ENCODE data around the gene SUPT16H.
A peak's percentile ranks its signal among the peaks of the same experiment; 100 is the strongest.
"Not testable (repeated sequence)": the region's sequence is repeated elsewhere in the genome, so short reads cannot be mapped to it uniquely, and the experiment has no call there.

SUPT16H gene

GRCh38 chr14:21356511-21356910 is 27.3 kb downstream of the SUPT16H start:
- no peak for DNase-seq

- no peak for DNase-seq
These were observed 31.2 kb downstream of the SUPT16H start for GRCh38 chr14:21352587-21352986.

GRCh38 chr14:21350539-21350938 is 33.3 kb downstream of the SUPT16H start:
- no peak for DNase-seq

GRCh38 chr14:21347201-21347600 is 36.6 kb downstream of the SUPT16H start:
- DNase-seq = no peak

- DNase-seq = no peak
These were observed 37.2 kb downstream of the SUPT16H start for GRCh38 chr14:21346532-21347135.

- DNase-seq = no peak
These were observed 40.6 kb downstream of the SUPT16H start for GRCh38 chr14:21343035-21343794.

GRCh38 chr14:21334202-21334906 is 49.5 kb downstream of the SUPT16H start:
- DNase-seq = no peak

- no peak for DNase-seq
These were observed 50.9 kb downstream of the SUPT16H start for GRCh38 chr14:21332950-21333349.

- no peak for DNase-seq
These were observed 56.8 kb downstream of the SUPT16H start for GRCh38 chr14:21326972-21327371.

- no peak for DNase-seq
These were observed 61.1 kb downstream of the SUPT16H start for GRCh38 chr14:21322716-21323115.

GRCh38 chr14:21320913-21321312 is 62.9 kb downstream of the SUPT16H start:
- peak; percentile 88 for DNase-seq

- no peak for DNase-seq
These were observed 66.4 kb downstream of the SUPT16H start for GRCh38 chr14:21317398-21317797.

- no peak for DNase-seq
These were observed 70.3 kb downstream of the SUPT16H start for GRCh38 chr14:21313512-21313911.

- no peak for DNase-seq
These were observed 72.2 kb downstream of the SUPT16H start for GRCh38 chr14:21311614-21312013.

GRCh38 chr14:21309956-21310355 is 73.9 kb downstream of the SUPT16H start:
- no peak for DNase-seq

GRCh38 chr14:21309238-21309636 is 74.6 kb downstream of the SUPT16H start:
- DNase-seq = no peak

GRCh38 chr14:21308479-21309237 is 75.2 kb downstream of the SUPT16H start:
- peak; percentile 94 for DNase-seq

- DNase-seq = peak; percentile 82
These were observed 75.7 kb downstream of the SUPT16H start for GRCh38 chr14:21308132-21308478.

- DNase-seq = no peak
These were observed 76.2 kb downstream of the SUPT16H start for GRCh38 chr14:21307637-21308036.

GRCh38 chr14:21302836-21303140 is 81.0 kb downstream of the SUPT16H start:
- not testable (repeated sequence) for DNase-seq

GRCh38 chr14:21302013-21302835 is 81.6 kb downstream of the SUPT16H start:
- no peak for DNase-seq

Measured in NCI-H510A treated with DMSO at 0.1 percent for 48 hours (cell line).